Measurements from ENCODE around the gene HIGD1A. TPM values are rescaled to one million over a fixed set of nuclear protein-coding genes. Genes with fewer than 3 reads are reported as not detected.

HIGD1A gene
- total and polyA plus RNA-seq, 10 of the 15 experiments (the other 5 are each of a cell fraction or from before 2014, with no cell fraction given): 73.9 to 487 (median 175) TPM

DNA sequence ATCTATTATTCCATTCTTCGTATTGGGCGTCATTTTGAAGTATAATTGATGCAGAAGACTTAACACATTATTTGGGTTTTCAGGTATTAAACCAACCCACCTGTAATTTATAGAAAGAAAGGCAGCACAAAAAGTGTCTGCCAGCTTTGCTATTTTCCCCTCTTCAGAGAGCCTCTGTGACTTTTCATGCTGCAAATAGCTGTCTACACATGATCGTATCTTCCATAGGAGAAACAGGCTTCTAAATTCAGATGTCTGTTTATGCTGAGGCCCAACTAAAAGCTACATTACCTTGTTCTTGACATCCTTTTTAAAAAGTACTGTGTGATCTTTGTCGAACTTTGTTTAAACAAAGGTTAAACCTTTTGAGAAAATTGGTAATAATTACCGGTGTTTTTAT lies 10.0 kb upstream of the HIGD1A start:
- Histone ChIP-seq H4K20me1 (ENCODE audit: control insufficient read depth, insufficient read depth) (no peaks in the 10 kb centered on the region), H3K36me3 (ENCODE audit: control insufficient read depth in 2 of 2, insufficient read depth in 2 of 2, low read length in 1 of 2) (no peaks in the 10 kb centered on the region), H3K27me3 (replicated peaks in 1 of 2; ENCODE audit: control insufficient read depth in 2 of 2, insufficient read depth in 2 of 2, low read length in 1 of 2) (0 out of 4 replicates have a peak, but pooled peaks cover 0 to 2% of the 10 kb centered on the region in 2 experiments), H3K79me2 (ENCODE audit: control insufficient read depth, insufficient read depth, low read length) (no peaks in the 10 kb centered on the region), H3K9ac (ENCODE audit: control insufficient read depth, insufficient read depth, low read length) (no peak overlapping the region), H3K9me3 (replicated peaks; ENCODE audit: control insufficient read depth, insufficient read depth, low read length) (no peaks in the 10 kb centered on the region), H3K4me1 (ENCODE audit: control insufficient read depth, insufficient read depth, low read length) (no peaks in the 10 kb centered on the region), H3K4me3 (no peak overlapping the region), H2AFZ (ENCODE audit: control insufficient read depth, low read depth, low read length) (no peak overlapping the region), H3K27ac (ENCODE audit: control insufficient read depth, insufficient read depth) (no peak overlapping the region), H3K4me2 (ENCODE audit: control insufficient read depth, insufficient read depth) (no peak overlapping the region)
- ChIA-PET POLR2A (interaction anchor here (0.6 kb wide), 1 partner anchor 215 kb away, joined by 7 read pairs; no protein-coding TSS in a partner anchor), CTCF (interaction anchor here (0.6 to 4.2 kb wide), 2 partner anchors 17 to 19 kb away, joined by 3 to 14 read pairs; no protein-coding TSS in a partner anchor), RAD21 (ENCODE audit: unreplicated experiment) (no interaction called here), SMC1A (ENCODE audit: uncharacterized antibody, unreplicated experiment) (no interaction called here)
- in situ Hi-C loops (cut with MboI): no loop called here
- no TSS peak for BruUV-seq (replicated peaks)
- WGBS (ENCODE audit: insufficient coverage, insufficient replicate concordance, low lambda C conversion rate, missing lambda C conversion rate): 48% methylated on average over 5 of the region's 5 CpGs
- intact Hi-C loops (cut with micrococcal nuclease; ENCODE audit: unreplicated experiment): no loop called here
- DNase-seq (ENCODE audit: low read depth, low spot score): no peak
- ATAC-seq: no peak
- no peak for FAIRE-seq
- TF ChIP-seq RCOR1 (conservative IDR thresholded peaks at IDR 0.05; ENCODE audit: low read depth, low read length): no peak
- TF ChIP-seq, protein P1, sequence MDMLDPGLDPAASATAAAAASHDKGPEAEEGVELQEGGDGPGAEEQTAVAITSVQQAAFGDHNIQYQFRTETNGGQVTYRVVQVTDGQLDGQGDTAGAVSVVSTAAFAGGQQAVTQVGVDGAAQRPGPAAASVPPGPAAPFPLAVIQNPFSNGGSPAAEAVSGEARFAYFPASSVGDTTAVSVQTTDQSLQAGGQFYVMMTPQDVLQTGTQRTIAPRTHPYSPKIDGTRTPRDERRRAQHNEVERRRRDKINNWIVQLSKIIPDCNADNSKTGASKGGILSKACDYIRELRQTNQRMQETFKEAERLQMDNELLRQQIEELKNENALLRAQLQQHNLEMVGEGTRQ (IDR thresholded peaks at IDR 0.05; ENCODE audit: borderline replicate concordance, low read depth, low read length): no peak
- TF ChIP-seq, protein P2, sequence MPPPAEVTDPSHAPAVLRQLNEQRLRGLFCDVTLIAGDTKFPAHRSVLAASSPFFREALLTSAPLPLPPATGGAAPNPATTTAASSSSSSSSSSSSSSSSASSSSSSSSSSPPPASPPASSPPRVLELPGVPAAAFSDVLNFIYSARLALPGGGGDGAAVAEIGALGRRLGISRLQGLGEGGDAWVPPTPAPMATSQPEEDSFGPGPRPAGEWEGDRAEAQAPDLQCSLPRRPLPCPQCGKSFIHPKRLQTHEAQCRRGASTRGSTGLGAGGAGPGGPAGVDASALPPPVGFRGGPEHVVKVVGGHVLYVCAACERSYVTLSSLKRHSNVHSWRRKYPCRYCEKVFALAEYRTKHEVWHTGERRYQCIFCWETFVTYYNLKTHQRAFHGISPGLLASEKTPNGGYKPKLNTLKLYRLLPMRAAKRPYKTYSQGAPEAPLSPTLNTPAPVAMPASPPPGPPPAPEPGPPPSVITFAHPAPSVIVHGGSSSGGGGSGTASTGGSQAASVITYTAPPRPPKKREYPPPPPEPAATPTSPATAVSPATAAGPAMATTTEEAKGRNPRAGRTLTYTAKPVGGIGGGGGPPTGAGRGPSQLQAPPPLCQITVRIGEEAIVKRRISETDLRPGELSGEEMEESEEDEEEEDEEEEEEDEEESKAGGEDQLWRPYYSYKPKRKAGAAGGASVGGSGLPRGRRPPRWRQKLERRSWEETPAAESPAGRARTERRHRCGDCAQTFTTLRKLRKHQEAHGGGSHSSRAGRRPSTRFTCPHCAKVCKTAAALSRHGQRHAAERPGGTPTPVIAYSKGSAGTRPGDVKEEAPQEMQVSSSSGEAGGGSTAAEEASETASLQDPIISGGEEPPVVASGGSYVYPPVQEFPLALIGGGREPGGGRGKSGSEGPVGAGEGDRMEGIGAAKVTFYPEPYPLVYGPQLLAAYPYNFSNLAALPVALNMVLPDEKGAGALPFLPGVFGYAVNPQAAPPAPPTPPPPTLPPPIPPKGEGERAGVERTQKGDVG (CRISPR knock-in tag; IDR thresholded peaks at IDR 0.05): no peak
- TF ChIP-seq HDGF (IDR thresholded peaks at IDR 0.05): no peak
- TF ChIP-seq JUNB (IDR thresholded peaks at IDR 0.05): no peak
- no peak for TF ChIP-seq SIX5 (IDR thresholded peaks at IDR 0.05; ENCODE audit: low read depth, low read length, severe bottlenecking)
- TF ChIP-seq YY1 (IDR thresholded peaks at IDR 0.05; ENCODE audit: low read depth, low read length): no peak
- TF ChIP-seq FOS (IDR thresholded peaks at IDR 0.05; ENCODE audit: borderline replicate concordance, extremely low read depth, insufficient read length): no peak
- no peak for TF ChIP-seq TARDBP (IDR thresholded peaks at IDR 0.05; ENCODE audit: borderline replicate concordance)
- TF ChIP-seq TCF7 (IDR thresholded peaks at IDR 0.05; ENCODE audit: borderline replicate concordance): no peak
- TF ChIP-seq NFIC (IDR thresholded peaks at IDR 0.05; ENCODE audit: low read depth, low read length): no peak
- TF ChIP-seq CBFB (IDR thresholded peaks at IDR 0.05; ENCODE audit: low read depth): no peak
- TF ChIP-seq, protein P3, sequence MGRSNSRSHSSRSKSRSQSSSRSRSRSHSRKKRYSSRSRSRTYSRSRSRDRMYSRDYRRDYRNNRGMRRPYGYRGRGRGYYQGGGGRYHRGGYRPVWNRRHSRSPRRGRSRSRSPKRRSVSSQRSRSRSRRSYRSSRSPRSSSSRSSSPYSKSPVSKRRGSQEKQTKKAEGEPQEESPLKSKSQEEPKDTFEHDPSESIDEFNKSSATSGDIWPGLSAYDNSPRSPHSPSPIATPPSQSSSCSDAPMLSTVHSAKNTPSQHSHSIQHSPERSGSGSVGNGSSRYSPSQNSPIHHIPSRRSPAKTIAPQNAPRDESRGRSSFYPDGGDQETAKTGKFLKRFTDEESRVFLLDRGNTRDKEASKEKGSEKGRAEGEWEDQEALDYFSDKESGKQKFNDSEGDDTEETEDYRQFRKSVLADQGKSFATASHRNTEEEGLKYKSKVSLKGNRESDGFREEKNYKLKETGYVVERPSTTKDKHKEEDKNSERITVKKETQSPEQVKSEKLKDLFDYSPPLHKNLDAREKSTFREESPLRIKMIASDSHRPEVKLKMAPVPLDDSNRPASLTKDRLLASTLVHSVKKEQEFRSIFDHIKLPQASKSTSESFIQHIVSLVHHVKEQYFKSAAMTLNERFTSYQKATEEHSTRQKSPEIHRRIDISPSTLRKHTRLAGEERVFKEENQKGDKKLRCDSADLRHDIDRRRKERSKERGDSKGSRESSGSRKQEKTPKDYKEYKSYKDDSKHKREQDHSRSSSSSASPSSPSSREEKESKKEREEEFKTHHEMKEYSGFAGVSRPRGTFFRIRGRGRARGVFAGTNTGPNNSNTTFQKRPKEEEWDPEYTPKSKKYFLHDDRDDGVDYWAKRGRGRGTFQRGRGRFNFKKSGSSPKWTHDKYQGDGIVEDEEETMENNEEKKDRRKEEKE (IDR thresholded peaks at IDR 0.05): no peak
- TF ChIP-seq, protein P4, sequence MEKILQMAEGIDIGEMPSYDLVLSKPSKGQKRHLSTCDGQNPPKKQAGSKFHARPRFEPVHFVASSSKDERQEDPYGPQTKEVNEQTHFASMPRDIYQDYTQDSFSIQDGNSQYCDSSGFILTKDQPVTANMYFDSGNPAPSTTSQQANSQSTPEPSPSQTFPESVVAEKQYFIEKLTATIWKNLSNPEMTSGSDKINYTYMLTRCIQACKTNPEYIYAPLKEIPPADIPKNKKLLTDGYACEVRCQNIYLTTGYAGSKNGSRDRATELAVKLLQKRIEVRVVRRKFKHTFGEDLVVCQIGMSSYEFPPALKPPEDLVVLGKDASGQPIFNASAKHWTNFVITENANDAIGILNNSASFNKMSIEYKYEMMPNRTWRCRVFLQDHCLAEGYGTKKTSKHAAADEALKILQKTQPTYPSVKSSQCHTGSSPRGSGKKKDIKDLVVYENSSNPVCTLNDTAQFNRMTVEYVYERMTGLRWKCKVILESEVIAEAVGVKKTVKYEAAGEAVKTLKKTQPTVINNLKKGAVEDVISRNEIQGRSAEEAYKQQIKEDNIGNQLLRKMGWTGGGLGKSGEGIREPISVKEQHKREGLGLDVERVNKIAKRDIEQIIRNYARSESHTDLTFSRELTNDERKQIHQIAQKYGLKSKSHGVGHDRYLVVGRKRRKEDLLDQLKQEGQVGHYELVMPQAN (conservative IDR thresholded peaks at IDR 0.05): no peak
- no peak for TF ChIP-seq LARP7 (IDR thresholded peaks at IDR 0.05)

Data from GM12878 (cell line).